ENCODE results near the gene SAMD4B. TPM values are rescaled to one million over a fixed set of nuclear protein-coding genes. Genes with fewer than 3 reads are reported as not detected.
"Not testable (repeated sequence)": the region's sequence is repeated elsewhere in the genome, so short reads cannot be mapped to it uniquely, and the experiment has no call there.

The SAMD4B gene
- total RNA-seq, 1 experiment from 2014 or later, result 49.7 TPM

- Histone ChIP-seq H3K4me3 (no peak overlapping the region), H3K36me3 (no peaks in the 10 kb centered on the region), H3K9me3 (replicated peaks) (0 out of 2 replicates have a peak, but pooled peaks cover 2% of the 10 kb centered on the region), H3K27me3 (replicated peaks) (peaks cover 30% of the 10 kb centered on the region), H3K4me1 (replicated peaks) (peaks cover 4% of the 10 kb centered on the region), H3K27ac (no peak overlapping the region)
- DNase-seq (ENCODE audit: low read depth in 1 of 2, low spot score in 2 of 2), result no peak
These were observed 22.9 kb upstream of the SAMD4B start for GRCh38 chr19:39319098-39319891.

GRCh38 chr19:39319892-39320248 lies 22.4 kb upstream of the SAMD4B start:
- H3K36me3 ChIP-seq, result no peaks in the 10 kb centered on the region
- H3K4me1 ChIP-seq (replicated peaks), result peaks cover 4% of the 10 kb centered on the region
- H3K27me3 ChIP-seq (replicated peaks), result peaks cover 30% of the 10 kb centered on the region
- 0 out of 2 replicates have a peak, but pooled peaks cover 2% of the 10 kb centered on the region for H3K9me3 ChIP-seq (replicated peaks)
- no peak overlapping the region for H3K4me3 ChIP-seq
- DNase-seq (ENCODE audit: low read depth in 1 of 2, low spot score in 2 of 2), result no peak
- no peak overlapping the region for H3K27ac ChIP-seq

DNA sequence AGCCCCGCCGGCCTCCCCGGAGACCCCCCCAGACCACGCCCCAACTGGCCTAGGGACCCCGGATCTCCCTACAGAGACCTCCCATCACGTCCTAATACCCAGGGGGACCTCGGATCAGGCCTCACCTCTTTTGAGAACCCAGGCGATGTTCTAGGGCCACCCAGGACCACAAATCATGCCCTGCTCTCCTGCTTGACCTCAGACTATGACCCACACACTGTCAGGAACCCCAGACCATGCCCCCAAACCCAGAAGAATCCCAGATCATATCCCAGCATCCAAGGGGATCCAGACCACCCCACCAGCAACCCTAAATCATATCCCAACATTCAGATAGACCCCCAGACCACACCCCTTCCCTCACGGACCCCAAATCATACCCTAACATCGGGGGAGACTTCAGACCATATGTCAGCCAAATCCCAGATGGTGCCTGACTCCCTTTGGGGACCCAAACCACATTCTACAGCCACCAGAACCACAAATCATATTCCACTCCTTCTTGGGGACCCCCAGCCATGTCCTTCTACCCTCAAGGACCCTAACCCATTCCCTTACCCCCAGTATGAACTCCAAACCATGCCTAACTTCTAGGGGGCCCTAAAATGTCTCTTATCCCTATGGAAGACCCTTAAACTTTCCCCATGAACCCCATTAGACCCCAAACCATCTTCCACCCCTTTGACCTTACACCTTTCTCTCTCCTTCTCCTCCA lies 20.9 kb upstream of the SAMD4B start:
- no peak for DNase-seq (ENCODE audit: low read depth in 1 of 2, low spot score in 2 of 2)
- Histone ChIP-seq H3K4me3 (no peak overlapping the region), H3K27ac (no peak overlapping the region), H3K27me3 (replicated peaks) (peaks cover 30% of the 10 kb centered on the region), H3K9me3 (replicated peaks) (0 out of 2 replicates have a peak, but pooled peaks cover 2% of the 10 kb centered on the region), H3K36me3 (no peaks in the 10 kb centered on the region), H3K4me1 (replicated peaks) (peaks cover 4% of the 10 kb centered on the region)

GRCh38 chr19:39321832-39322176 lies 20.4 kb upstream of the SAMD4B start:
- Histone ChIP-seq H3K4me3 (no peak overlapping the region), H3K4me1 (replicated peaks) (peaks cover 4% of the 10 kb centered on the region), H3K36me3 (no peaks in the 10 kb centered on the region), H3K9me3 (replicated peaks) (0 out of 2 replicates have a peak, but pooled peaks cover 2% of the 10 kb centered on the region), H3K27me3 (replicated peaks) (peaks cover 30% of the 10 kb centered on the region), H3K27ac (no peak overlapping the region)
- DNase-seq (ENCODE audit: low read depth in 1 of 2, low spot score in 2 of 2), result no peak

- Histone ChIP-seq H3K36me3 (no peaks in the 10 kb centered on the region), H3K4me3 (no peak overlapping the region), H3K27me3 (replicated peaks) (peaks cover 21% of the 10 kb centered on the region), H3K9me3 (replicated peaks) (0 out of 2 replicates have a peak, but pooled peaks cover 2% of the 10 kb centered on the region), H3K27ac (no peak overlapping the region), H3K4me1 (replicated peaks) (peaks cover 4% of the 10 kb centered on the region)
- no peak for DNase-seq (ENCODE audit: low read depth in 1 of 2, low spot score in 2 of 2)
These were observed 17.9 kb upstream of the SAMD4B start for GRCh38 chr19:39324242-39324842.

GRCh38 chr19:39325778-39326665 lies 16.2 kb upstream of the SAMD4B start:
- Histone ChIP-seq H3K36me3 (no peaks in the 10 kb centered on the region), H3K4me1 (replicated peaks) (no peaks in the 10 kb centered on the region), H3K27me3 (replicated peaks) (peaks cover 9% of the 10 kb centered on the region), H3K27ac (no peak overlapping the region), H3K4me3 (no peak overlapping the region), H3K9me3 (replicated peaks) (no peaks in the 10 kb centered on the region)
- DNase-seq (ENCODE audit: low read depth in 1 of 2, low spot score in 2 of 2), result peak in 1 of 2 experiments; percentile 26

GRCh38 chr19:39327363-39328045 lies 14.7 kb upstream of the SAMD4B start:
- no peak for DNase-seq (ENCODE audit: low read depth in 1 of 2, low spot score in 2 of 2)
- Histone ChIP-seq H3K36me3 (no peaks in the 10 kb centered on the region), H3K9me3 (replicated peaks) (no peaks in the 10 kb centered on the region), H3K4me3 (no peak overlapping the region), H3K27me3 (replicated peaks) (peaks cover 2% of the 10 kb centered on the region; the same call in 1 of the 2 replicates), H3K4me1 (replicated peaks) (no peaks in the 10 kb centered on the region), H3K27ac (no peak overlapping the region)

DNA sequence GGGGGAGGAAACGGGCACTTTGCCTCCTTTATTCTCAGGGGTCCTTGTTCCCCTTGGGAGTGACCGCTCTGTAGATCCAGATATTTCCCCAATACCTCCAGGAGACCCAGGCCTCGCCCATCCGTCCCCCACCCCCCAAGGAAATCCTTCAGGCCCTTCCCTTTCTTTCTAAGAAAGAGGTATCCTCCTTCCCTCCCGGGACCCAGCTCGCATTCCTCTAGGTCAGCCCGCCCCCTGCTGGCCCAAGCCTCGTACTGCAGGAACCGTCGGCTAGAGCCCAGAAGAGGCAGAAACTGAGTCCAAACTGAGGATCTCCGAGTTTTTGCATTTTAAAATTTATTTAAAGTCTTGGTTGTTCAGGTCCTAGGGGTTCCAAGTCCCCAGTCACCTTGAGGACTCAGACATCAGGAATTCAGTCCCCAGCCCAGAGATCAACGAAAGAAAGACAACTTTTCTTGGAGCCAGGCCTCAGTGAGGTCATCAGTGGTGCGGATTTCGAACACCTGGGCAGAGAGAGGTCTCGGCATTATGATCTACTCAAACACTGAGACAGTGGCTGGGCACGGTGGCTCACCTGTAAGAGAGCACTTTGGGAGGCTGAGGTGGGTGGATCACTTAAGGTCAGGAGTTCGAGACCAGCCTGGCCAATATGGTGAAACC lies 14.0 kb upstream of the SAMD4B start:
- H3K27me3 ChIP-seq (replicated peaks), result peaks cover 2% of the 10 kb centered on the region; the same call in 1 of the 2 replicates
- H3K27ac ChIP-seq, result no peak overlapping the region
- no peaks in the 10 kb centered on the region for H3K36me3 ChIP-seq
- no peaks in the 10 kb centered on the region for H3K4me1 ChIP-seq (replicated peaks)
- no peak overlapping the region for H3K4me3 ChIP-seq
- peak; percentile 67 to 80 for DNase-seq (ENCODE audit: low read depth in 1 of 2, low spot score in 2 of 2)
- H3K9me3 ChIP-seq (replicated peaks), result no peaks in the 10 kb centered on the region

DNA sequence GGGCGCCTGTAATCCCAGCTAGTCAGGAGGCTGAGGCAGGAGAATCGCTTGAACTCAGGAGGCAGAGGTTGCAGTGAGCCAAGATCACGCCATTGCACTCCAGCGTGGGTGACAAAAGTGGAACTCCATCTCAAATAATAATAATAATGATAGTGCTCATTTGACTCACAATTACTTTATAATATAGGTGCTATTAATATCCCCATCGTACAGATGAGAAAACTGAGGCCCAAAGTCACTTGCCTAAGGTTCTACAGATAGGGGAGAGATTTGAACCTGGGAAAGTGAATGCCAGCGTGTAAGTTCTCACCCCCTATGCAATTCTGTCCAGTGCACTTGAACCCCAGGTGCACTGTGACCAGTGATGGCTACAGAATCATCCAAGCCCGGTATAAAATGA lies 12.3 kb upstream of the SAMD4B start:
- DNase-seq (ENCODE audit: low read depth in 1 of 2, low spot score in 2 of 2), result no peak
- Histone ChIP-seq H3K9me3 (replicated peaks) (no peaks in the 10 kb centered on the region), H3K27ac (no peak overlapping the region), H3K4me3 (no peak overlapping the region), H3K4me1 (replicated peaks) (no peaks in the 10 kb centered on the region), H3K27me3 (replicated peaks) (0 out of 2 replicates have a peak, but pooled peaks cover 2% of the 10 kb centered on the region), H3K36me3 (no peaks in the 10 kb centered on the region)

DNA sequence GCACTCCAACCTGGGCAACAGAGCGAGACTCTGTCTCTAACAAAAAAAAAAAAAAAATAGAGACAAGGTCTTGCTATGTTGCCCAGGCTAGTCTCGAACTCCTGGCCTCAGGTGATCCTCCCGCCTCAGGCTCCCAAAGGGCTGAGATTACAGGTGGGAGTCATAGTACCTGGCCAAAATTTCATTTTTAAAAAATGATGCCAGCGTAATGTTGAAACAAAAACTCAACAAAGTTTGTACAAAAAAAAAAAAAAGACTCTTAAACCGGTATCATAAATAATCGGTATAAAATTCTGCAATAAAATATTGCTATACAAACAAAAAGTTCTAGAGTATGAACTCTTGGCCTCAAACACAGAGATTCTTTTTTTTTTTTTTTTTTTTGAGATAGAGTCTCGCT lies 9.9 kb upstream of the SAMD4B start:
- DNase-seq (ENCODE audit: low read depth in 1 of 2, low spot score in 2 of 2), result no peak
- 0 out of 2 replicates have a peak, but pooled peaks cover 2% of the 10 kb centered on the region for H3K27me3 ChIP-seq (replicated peaks)
- no peaks in the 10 kb centered on the region for H3K9me3 ChIP-seq (replicated peaks)
- no peak overlapping the region for H3K4me3 ChIP-seq
- H3K4me1 ChIP-seq (replicated peaks), result no peaks in the 10 kb centered on the region
- no peak overlapping the region for H3K27ac ChIP-seq
- H3K36me3 ChIP-seq, result no peaks in the 10 kb centered on the region

DNA sequence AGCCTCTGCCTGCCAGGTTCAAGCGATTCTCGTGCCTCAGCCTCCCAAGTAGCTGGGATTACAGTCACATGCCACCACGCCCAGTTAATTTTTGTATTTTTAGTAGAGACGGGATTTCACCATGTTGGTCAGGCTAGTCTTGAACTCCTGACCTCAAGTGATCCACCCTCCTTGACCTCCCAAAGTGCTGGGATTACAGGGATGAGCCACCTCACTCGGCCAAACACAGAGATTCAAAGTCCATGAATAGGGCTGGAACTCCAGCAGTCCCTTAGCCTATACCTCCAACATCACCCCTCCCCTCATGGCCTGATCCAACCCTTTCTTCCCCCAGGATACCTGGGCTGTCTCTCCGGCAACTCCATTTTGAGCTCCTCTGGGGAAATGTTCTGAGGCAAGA lies 9.5 kb upstream of the SAMD4B start:
- not testable (repeated sequence) for H3K4me3 ChIP-seq; H3K27ac ChIP-seq; DNase-seq (ENCODE audit: low read depth in 1 of 2, low spot score in 2 of 2); H3K27me3 ChIP-seq (replicated peaks); H3K36me3 ChIP-seq; H3K4me1 ChIP-seq (replicated peaks); H3K9me3 ChIP-seq (replicated peaks)

- Histone ChIP-seq H3K4me3 (no peak overlapping the region), H3K27me3 (replicated peaks) (0 out of 2 replicates have a peak, but pooled peaks cover 2% of the 10 kb centered on the region), H3K27ac (no peak overlapping the region), H3K9me3 (replicated peaks) (no peaks in the 10 kb centered on the region), H3K4me1 (replicated peaks) (no peaks in the 10 kb centered on the region), H3K36me3 (no peaks in the 10 kb centered on the region)
- no peak for DNase-seq (ENCODE audit: low read depth in 1 of 2, low spot score in 2 of 2)
These were observed 8.7 kb upstream of the SAMD4B start for GRCh38 chr19:39333507-39333906.
